SW 1271 (cell line): Measurements from ENCODE around the gene DPM3.

ENCODE experiments used
- DNase-seq, 2 experiments: peaks; one replicate each; lab custom pipeline; 2025; lab: John Stamatoyannopoulos, UW

The DPM3 gene

GRCh38 chr1:155093911-155094621 lies 46.3 kb downstream of the DPM3 start:
- DNase-seq = peak in 1 of 2 experiments; percentile 29

- no peak for DNase-seq
Observed at GRCh38 chr1:155092641-155093040, 47.7 kb downstream of the DPM3 start.

- DNase-seq = no peak
Observed at GRCh38 chr1:155092131-155092530, 48.2 kb downstream of the DPM3 start.

GRCh38 chr1:155091071-155092051 lies 49.0 kb downstream of the DPM3 start:
- DNase-seq = peak in 1 of 2 experiments; percentile 38
